ENCODE data around the gene MEF2B.

The MEF2B gene

DNA sequence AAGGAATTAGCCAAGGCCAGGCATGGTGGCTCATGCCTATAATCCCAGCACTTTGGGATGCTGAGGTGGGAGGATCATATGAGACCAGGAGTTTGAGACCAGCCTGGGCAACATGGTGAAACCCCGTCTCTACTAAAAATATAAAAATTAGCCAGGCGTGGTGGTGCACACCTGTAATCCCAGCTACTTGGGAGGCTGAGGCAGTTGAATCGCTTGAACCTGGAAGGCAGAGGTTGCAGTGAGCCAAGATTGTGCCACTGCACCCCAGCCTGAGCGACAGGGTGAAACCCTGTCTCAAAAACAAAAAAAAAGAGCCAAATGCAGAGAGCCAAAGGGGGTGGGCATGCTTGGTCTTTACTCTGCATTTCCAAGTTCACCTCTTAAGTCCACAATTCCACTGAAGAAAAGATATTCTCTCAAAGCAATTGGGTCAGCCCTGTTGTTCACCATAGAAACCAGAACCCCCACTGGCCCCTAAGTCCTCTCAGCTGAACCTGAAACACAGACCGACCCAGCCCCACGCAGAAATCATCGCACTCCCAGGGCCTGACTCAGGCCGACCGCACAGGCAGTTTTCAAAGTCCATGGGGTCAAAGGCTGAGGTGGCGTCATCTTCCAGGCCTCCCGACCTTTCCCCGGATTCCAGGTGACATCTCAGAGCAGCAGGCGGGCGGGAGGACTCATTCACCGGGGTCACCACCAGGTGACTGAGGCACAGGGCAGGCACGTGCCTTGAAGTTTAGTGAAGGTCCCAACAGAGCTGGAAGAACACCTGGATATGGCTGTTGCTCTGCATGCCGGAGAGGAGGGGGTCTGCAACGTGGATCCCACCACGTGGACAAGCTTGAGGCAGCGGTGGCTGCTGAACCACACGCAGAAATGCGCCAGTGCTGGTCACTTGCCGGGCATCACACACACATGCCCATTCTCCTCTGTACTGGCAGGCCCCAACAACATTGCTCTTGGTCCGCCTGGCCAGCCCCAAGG is 73.1 kb downstream of the MEF2B start:
- DNase-seq, result no peak

DNA sequence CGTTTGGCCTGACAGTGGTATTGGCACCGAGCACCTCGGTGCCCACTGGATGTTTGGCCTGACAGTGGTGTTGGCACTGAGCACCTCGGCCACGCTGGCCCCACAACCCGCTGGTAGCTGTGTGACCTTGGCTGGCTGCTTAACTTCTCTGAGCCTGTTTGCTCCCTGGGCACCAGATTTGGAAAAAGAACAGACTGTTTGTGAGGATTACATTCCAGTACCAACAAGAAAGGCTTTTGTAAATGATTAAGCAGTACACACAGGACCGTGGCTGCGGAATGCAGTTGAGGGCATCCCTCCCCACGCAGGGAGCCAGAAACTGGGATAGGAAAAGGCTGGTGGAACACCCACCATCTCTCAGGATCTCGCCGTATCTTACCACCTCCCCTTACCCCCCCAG is 74.4 kb downstream of the MEF2B start:
- DNase-seq, result no peak

Measured in stimulated activated CD4-positive, alpha-beta T cell treated with anti-CD3 and anti-CD28 coated beads, Interleukin-15, amount 100 ng/mL, for 24 hours (primary cell).